ENCODE measurements around the gene ATM.
A peak's percentile ranks its signal among the peaks of the same experiment; 100 is the strongest.
"Not testable (repeated sequence)": the region's sequence is repeated elsewhere in the genome, so short reads cannot be mapped to it uniquely, and the experiment has no call there.

ATM gene

DNA sequence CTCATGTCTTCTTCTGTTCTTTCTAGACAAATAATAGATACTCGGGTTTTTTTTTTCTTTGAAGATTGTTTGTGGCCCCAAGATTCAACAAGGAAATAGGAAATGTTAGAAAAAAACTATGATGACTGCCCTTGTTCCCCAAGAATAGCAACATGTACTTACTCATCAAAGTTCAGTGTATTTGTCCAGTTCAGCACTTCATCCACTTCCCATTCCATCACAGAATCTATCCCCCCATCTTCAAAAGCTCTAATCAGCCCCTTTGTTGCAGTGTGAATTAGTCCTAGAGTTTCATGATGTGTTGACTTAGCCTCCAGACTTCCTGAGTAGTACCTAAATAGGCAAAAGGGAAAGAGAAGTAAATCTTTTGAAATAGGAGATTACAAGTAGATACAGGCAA, 170.2 kb downstream of the ATM start:
- DNase-seq = no peak

DNA sequence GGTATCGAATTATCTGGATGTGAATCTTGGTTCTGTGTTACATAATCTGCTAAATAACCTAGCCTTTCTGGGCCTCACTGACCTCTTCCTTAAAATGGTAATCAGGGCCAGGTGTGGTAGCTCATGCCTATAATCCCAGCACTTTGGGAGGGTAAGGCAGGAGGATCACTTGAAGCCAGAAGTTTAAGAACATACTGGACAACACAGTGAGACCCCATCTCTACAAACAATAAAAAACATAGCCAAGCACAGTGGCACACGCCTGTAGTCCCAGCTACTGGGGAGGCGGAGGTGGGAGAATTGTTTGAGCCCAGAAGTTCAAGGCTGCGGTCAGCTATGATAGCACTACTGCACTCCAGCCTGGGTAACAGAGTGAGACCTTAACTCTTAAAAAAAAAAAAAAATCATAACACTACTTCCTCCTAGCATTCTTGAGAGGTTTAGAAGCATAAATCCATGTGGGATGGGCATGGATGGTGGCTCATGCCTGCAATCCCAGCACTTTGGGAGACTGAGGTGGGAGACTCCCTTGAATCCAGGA, 171.9 kb downstream of the ATM start:
- DNase-seq = no peak

- DNase-seq = not testable (repeated sequence)
These were observed 173.8 kb downstream of the ATM start for GRCh38 chr11:108396672-108397071.

DNA sequence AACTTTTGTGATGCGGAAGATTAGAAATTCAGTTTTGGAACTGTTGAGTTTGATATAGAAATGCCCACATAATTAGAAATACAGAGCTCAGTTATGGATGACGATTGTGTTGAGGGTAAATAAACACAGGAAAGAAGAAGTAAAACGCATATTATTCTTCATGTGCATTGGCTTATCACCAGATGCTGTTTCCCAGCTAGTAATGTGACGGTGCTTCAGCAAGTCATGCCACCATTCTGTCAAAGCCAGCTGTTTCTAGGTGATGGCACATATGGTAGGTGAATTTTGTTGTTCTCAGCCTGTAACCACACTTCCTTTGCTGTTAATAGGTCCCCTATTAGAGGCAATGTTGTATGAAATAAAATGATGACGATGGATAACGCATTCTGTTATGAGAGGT, 175.6 kb downstream of the ATM start:
- DNase-seq = no peak

- no peak for DNase-seq
These were observed 179.4 kb downstream of the ATM start for GRCh38 chr11:108402241-108402640.

DNA sequence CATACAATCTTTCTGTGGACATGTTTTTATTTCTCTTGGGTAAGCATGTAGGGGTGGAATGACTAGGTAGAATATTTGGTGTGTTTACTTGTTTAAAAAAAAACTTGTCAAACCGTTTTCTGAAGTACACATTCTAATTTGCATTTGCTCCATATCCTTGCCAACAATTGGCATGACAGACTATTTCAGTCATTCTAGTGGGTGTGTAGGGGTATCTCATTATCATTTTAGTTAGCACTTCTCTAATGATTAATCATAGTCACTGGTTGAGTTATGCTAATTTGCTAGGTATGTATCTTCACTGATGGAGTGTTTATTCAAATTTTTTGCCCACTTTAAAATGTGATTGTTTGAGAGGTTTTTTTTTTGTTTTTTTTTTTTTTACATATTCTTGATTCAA, 180.2 kb downstream of the ATM start:
- no peak for DNase-seq

GRCh38 chr11:108405706-108406105, 182.8 kb downstream of the ATM start:
- no peak for DNase-seq

- DNase-seq = no peak
These were observed 192.1 kb downstream of the ATM start for GRCh38 chr11:108414958-108415357.

DNA sequence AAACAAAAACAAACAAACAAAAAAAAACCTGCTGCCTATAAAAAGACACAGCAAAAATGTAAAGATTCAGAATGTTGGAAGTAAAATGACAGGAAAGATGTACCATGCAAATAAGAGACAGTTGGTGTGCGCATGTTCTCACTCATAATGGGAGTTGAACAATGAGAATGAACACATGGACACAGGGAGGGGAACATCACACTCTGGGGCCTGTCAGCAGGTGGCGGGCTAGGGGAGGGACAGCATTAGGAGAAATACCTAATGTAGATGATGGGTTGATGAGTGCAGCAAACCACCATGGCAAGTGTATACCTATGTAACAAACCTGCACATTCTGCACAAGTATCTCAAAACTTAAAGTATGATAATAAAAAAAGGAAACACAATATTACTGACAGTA, 194.7 kb downstream of the ATM start:
- DNase-seq = peak in 1 of 2 experiments; percentile 3

Measured in NCI-H446 (cell line).